Activated CD4-positive, alpha-beta T cell treated with anti-CD3 and anti-CD28 coated beads, Interleukin-2, Interleukin-4, amounts not matched to agents 100 ng/mL and 50 ng/mL, durations not matched to agents 16 hours and 8 hours (primary cell): ENCODE data around the gene CAP1.

Experiments used
- DNase-seq: peaks from one replicate; pipeline ENCODE4 v3.0.0-alpha.2; 2020; ENCODE audit warnings: low spot score

The CAP1 gene

GRCh38 chr1:40059338-40059959 is 18.9 kb downstream of the CAP1 start:
- peak; percentile 82 for DNase-seq

GRCh38 chr1:40059960-40060750 is 19.6 kb downstream of the CAP1 start:
- peak; percentile 24 for DNase-seq

DNA sequence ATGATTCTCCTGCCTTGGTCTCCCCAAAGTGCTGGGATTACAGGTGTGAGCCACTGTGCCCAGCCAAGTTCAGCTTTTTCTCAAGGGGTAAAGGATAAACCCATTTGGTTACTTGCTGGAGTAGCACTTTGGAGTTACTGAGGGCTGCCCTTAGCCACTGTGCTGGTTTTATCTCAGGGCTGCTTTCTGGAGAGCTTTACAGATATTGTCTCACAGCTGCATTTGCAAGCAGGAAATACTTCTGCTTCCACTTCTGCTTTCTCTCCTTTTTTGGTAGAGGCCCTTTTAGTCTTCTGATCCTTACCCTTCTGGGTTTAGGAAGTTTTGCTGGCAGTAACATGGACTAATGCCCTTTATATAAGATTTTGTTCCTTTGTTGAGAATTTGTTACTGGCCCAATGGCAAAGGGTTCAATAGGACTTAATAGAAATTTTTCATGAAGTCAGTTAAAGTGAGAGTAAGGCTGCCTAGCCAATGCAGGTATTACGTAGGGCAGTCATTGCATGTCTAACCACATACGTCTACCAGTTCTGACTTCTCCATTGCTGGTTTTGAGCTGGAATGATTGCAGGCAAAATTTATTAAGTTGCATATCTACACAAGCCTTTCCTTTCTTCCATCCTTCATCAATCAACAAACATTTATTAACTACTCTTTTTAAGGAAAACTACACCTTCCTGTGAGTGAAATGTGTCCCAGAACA is 24.4 kb downstream of the CAP1 start:
- DNase-seq: no peak

DNA sequence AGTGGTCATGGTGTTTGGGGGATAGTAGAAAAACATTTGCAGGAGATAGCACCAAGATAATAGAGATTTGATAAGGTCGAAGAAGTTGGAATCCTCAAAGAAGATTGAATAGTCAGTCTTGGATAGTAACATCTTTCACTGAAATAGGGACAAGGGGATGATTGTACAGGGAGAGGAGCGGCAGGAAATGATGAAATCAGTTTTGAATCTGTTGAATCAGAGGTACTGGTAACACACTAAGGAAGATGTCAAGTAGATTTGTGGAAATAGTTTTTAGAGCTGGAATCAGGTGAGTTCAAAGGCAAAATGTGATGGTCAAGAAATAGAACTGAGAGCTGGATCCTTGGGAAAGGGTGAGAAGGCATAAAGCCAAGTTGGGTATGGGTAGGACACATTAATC is 26.5 kb downstream of the CAP1 start:
- no peak for DNase-seq

DNA sequence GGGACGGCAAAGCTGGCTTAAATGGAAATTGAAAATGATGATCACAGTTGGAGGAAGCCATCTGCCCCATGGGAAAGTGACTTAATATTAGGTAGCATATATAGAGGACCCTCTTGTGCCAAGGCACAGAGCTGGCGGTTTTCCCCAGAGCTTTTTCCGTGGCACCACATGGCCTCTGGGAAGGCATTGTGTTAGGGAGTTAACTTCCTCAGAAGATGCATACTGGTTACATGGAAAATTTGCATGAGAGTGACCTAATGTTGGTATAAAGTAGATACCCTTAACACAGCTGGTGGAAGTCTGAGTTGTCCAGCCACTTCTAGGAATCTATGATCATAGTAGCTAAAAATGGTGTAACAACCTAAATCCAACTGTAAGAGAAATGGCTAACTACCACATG is 27.3 kb downstream of the CAP1 start:
- DNase-seq: no peak

- DNase-seq: no peak
Measured at GRCh38 chr1:40072142-40072541, 31.6 kb downstream of the CAP1 start.

GRCh38 chr1:40073062-40073461 is 32.5 kb downstream of the CAP1 start:
- no peak for DNase-seq

- DNase-seq: no peak
Measured at GRCh38 chr1:40075266-40075665, 34.7 kb downstream of the CAP1 start.

DNA sequence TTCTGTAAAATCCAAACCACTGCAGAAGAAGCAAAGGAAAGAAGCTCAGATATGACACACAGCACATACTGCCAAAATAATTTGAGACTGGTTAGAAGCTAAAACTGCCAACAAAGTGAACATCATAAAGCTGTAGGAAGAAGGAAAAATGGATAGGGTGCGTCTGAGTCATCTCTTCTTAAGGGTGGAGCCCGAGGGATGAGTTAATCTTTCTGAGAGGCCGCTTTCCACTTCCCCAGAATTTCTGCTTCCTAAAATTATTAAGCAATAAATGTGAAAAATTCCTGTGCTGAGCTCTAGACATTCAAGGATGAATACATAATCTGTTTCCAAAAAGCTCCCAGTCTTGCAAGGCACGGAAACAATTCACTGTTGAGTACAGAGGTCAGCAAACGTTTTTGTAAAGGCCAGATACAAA is 36.4 kb downstream of the CAP1 start:
- no peak for DNase-seq

- DNase-seq: peak; percentile 69
Measured at GRCh38 chr1:40078512-40079333, 38.2 kb downstream of the CAP1 start.

DNA sequence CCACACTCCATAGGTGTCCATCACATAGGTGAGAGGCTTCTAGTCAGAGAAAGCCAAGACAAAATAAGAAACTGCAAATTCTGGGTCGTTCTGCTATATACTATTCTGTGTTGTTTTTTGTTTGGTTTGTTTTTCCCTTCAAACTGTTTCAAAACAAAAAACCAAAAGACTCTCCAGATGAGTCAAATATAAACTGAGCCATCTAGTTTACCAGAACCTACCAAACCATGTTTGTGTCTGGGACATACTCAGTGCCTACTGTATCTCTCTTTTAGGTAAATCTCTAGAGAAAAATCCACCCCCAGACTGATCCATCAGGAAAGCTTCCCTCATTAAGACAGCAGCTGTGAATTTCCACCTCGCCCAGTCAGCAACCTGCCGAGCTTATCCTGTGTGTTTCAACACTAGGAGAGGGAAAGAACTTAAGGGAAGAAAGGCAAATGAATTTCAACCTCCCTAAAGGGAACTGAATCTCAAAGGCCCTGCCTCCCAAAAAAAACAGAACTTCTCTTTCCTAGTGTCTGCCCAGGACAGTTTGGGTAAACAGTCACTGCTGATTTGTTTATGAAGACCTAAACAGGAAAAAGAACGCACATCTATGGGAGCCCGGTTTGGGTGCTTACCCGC is 39.4 kb downstream of the CAP1 start:
- no peak for DNase-seq

DNA sequence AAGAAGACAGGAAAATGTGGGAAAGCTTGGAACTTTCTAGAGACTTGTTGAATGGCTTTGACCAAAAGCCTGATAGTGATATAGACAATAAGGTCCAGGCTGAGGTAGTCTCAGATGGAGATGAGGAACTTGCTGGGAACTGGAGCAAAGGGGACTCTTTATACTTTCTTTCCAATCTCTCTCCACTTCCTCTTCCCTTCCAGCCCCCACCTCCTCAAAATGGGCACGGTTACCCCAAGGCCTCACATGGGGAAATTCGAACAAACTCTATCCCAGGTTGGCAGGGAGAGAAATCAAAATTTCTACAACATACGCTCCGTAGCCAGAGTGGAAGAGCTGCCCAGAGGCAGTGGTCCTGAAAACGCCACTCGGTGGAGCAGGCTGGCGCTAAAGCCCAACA is 41.3 kb downstream of the CAP1 start:
- DNase-seq: no peak

GRCh38 chr1:40084750-40085149 is 44.2 kb downstream of the CAP1 start:
- peak; percentile 56 for DNase-seq

- no peak for DNase-seq
Measured at GRCh38 chr1:40090652-40091355, 50.3 kb downstream of the CAP1 start.

DNA sequence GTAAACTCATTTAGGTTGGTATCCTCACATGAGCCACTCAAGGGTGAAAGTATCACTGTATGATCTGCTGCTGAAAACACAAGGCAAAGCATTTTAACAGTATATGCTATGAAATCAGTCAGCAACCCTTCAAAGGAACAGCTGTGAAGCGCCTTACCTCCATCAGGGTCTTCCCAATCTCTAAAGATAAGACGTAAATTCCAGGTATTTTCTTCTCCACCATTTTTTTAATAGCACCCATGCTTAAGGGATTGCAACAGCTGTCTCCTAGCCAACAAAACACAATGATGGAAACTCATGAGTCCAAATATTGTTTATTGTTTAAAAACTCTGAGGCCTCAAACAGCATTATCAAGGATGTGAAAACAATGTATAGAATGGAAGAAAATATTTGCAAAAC is 51.7 kb downstream of the CAP1 start:
- DNase-seq: no peak

DNA sequence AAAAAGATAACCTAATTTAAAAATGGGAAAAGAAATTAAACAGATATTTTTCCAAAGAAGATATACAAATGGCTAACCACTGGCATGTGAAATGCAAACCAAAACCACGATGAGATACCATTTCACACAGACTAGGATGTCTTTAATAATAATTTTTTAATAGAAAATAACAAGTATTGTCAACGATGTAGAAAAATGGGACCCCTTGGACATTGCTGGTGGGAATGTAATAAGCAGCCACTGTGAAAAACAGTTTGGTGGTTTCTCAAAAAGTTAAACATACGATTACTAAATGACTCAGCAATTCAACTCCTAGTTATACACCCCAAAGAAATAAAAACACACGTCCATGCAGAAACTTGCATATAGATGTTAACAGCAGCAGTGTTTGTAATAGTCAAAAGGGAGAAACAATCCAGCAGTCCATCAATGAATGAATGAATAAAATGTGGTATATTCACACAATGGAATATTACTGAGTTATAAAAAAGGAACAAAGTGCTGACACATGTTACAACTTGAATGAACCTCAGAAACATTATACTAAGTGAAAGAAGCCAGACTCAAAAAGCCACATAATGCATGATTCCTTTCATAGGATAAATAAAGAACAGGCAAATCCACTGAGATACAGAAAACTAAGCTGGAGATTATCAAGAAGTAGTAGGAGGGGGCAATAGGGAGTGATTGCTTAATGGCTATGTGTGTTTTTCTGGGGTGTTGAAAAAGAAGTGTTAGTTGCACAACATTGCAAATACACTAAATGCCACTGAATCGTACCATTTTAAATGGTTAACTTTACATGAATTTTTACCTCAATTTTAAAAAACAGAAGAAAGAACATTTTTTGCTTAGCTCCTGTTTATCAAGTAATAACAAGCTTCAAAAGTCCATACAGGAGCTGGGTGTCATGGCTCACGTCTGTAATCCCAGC is 52.4 kb downstream of the CAP1 start:
- DNase-seq: no peak

DNA sequence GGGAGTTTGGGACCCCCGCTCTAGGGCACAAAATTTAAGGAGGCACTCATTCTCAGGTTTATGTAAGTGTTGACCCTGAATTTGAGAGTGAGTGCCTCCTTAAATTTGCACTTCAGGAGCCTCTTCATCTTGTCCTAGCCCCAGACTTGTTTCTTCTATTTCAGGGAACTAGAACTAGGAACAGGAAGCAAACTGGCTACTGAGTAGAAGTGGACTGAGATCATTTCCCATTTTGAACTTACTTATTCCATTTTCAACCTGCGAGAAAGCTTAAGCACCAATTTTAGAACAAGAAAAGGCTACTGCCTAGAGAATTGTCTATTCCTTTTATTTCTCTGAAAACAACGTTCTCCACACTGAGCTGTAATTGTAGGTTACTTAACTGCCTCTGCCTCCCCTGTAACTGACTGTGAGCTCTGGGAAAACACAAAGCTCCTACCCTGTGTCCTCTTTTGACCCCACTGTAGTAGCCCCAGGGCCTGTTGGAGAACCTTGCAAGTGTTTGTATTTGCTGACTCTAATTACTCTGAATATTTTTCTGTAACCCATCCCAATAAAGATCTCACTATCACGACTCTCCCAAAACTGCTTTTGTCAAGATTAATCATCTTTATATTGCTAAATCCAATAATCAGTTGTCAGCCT is 54.1 kb downstream of the CAP1 start:
- no peak for DNase-seq

- DNase-seq: peak; percentile 8
Measured at GRCh38 chr1:40095806-40096205, 55.3 kb downstream of the CAP1 start.

DNA sequence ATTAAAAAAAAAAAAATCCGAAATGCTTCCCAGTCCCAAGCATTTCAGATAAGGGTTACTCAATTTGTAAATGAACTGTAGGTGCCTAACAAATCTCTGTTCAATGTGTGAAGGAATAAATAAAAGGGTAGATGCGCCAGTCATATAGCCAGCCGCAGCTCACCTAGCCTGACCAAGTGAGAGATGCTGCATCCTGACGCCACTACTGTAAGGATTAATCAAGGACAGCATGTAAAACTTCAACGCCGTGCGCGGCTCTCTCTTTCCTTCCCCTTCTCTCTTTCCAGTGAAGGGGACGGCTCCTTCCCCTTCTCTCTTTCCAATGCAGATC is 56.1 kb downstream of the CAP1 start:
- DNase-seq: no peak
